HT1080 (cell line): Measurements from ENCODE around the gene SDF2L1. TPM values are rescaled to one million over a fixed set of nuclear protein-coding genes. Genes with fewer than 3 reads are reported as not detected.

ENCODE experiments used
- DNase-seq: peaks from one replicate; pipeline ENCODE4 v3.0.0-alpha.2; 2015; ENCODE audit warnings: low read depth
- total RNA-seq: library from RNA; depleted of rRNA; stranded (reverse); fragments of >200 nt; shearing (Covaris generic); gene quantifications from 2 replicates; pipeline ENCODE4 v1.2.3, GENCODE V29; 2014

SDF2L1 gene
- total RNA-seq, 1 experiment from 2014 or later = 51.7 TPM

DNA sequence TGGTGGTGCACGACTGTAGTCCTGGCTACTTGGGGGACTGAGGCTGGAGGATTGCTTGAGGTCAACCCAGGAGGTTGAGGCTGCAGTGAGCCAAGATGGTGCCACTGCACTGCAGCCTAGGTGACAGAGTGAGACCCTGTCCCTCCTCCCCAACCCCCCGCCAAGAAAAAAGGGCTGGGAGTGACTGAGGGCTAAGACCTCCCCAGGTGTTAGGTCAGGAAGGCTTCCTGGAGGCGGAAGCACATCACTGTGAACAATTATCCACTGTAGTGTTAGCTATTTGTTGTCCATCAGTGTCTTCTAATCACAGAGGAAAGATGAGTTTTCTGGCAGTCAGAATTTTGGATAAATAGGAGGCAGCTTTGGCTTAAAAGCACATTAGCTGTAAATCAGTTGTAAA is 21.1 kb upstream of the SDF2L1 start:
- no peak for DNase-seq

DNA sequence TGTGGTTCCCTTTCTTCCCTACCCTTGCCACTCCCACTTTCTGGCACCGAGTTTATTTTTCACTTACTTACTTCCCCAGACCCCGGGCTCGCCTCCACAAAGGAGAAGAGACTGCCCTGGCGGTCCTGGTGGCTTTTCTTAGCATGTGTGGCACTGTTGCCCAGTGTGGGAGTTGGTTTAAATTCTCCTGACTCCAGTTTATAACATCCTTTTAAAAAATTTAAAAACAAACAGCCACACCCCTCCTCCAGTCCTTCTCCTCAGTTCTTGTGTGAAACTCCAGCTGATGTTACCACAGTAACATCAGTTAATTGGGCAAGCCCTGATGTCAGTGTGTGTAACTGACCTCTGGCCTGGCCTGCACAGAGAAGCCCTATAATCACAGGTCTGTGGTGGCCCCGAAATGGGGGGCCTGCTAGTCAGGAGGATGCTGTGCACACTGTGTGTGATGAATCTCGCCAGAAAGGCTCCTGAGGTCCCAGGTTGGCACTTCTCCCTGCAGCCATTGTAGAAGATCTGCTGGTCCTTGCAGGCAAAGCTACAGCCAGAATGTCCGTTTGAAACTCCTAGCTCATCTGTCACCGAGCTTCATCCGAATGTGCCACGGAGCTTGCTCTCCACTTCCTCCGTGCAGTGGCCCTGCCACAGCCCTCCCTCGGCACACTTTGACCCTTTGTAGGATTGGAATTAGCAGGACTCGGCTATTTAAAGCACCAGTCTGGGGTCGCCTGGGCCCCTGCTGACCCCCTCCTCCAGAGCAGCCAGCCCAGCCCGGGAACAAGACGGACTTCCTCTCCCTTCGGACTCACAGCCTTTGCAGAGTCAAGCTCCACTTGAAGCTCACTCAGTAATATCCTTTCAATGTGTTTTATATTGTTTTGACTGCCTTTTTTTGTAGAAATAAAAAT is 19.8 kb upstream of the SDF2L1 start:
- DNase-seq = no peak

- no peak for DNase-seq
Observed at GRCh38 chr22:21622919-21623647, 19.0 kb upstream of the SDF2L1 start.

GRCh38 chr22:21623648-21623970 is 18.5 kb upstream of the SDF2L1 start:
- no peak for DNase-seq

- DNase-seq = no peak
Observed at GRCh38 chr22:21624120-21624879, 17.8 kb upstream of the SDF2L1 start.

DNA sequence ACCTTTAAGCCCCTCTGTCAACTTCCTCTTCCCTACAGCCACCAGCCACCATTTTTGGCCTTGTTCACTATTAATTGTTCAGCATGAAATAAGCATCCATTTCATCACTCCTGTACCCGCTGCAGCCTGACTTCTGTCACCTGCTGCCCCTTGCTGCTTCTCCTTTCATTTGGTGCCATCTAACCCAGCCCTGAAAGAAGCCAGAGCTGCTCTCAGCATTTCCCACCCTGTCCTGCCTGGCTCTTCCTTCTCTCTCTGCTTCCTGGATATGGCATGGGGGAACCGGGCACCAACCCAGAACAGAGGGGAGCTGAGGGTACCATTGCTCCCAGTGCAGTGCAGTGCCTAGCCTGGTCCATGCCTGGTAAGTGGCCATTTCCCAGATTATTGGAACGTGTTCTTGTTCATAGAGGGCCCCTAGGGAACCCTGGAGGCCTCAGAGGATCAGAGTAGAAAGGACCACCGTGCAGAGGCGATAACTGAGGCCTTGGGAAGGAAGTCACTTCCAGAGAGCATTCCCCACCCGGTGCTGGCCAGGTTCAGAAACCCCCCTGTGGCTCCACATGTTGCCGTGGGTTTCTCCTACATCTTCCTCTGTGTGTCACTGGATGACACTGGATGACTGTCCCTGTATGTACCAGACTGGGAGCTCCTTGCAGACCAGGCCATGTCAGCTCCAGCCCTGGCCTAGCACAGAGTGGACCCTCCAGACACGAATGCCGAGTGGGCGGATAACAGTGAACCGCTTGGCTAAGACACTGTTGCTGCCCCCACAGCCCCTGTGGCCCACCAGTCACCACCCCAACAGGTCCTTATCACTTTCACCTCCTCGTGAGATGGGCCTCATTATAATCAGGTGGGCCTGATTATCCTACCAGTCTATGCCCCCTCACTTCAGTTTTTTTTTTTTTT is 17.0 kb upstream of the SDF2L1 start:
- DNase-seq = no peak

DNA sequence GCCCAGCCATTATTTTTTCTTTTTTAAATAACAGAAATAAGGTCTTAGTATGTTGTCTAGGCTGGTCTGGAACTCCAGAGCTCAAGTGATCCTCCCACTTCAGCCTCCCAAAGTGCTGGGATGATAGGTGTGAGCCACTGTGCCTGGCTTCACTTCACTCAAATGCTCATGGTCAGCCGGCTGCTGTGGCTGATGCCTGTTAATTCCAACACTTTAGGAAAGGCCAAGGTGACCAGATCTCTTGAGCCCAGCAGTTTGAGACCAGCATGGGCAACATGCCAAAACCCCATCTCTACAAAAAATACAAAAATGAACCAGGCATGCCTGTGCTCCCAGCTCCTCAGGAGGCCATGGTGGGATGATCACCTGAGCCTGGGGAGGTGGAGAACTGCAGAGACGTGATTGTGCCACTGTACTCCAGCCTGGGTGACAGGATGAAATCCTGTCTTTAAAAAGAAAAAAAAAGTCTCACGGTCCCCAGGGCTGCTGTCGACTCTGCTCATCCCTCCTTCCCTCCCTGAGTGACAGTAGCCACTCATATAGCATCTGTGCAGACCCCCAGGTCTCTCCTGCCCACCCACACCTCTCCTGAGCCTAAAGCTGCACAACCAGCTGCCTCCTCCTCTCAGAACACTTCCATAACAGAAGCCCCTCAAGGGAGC is 15.9 kb upstream of the SDF2L1 start:
- DNase-seq = no peak

GRCh38 chr22:21626735-21627469 is 15.2 kb upstream of the SDF2L1 start:
- DNase-seq = no peak

DNA sequence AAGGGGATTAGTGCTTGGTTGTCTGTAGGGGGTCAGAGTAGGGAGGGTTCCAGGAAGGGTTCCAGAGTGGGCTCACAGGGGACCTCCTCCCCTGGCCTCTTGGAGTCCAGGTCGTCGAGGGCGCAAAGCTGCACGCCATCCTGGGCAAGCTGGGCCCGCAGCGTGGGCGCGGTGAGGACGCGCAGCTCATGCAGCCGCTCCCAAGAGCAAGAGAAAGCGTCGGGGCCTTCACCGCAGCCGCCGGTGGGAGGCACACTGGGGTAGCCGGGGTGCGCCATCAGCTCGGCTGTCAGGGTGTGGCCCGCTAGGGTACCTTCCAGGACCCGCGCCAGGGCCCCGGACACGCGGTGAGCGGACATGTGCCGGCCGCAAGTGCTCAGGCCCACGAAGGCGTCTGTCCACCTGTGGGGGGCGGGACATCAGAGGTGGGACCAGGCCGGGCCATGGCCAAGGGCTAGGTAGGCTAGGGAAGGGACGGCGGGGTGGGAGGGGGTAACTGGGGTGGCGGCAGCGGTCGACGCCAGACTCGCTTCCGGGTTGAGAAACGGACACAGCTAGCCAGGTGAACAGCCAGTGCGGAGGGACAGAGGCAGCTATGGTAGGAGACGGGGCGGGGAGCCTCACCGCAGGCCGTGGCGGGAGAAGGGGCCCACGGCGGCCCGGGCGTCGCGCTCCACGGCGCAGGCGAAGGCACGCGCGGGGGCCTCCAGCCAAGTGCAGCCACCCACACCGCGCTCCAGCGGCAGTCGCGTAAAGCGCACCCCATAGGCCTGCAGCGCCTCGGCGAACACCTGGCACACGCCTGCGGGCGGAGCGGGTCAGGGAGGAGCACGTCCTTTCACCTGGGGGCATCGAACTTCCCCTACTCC is 13.5 kb upstream of the SDF2L1 start:
- DNase-seq = no peak

GRCh38 chr22:21629255-21630149 is 12.6 kb upstream of the SDF2L1 start, which contains the start of gene YDJC:
YDJC (minus strand) TSS chr22:21630022; CDS start chr22:21630014, 8 bp downstream.
- DNase-seq = peak; percentile 85

DNA sequence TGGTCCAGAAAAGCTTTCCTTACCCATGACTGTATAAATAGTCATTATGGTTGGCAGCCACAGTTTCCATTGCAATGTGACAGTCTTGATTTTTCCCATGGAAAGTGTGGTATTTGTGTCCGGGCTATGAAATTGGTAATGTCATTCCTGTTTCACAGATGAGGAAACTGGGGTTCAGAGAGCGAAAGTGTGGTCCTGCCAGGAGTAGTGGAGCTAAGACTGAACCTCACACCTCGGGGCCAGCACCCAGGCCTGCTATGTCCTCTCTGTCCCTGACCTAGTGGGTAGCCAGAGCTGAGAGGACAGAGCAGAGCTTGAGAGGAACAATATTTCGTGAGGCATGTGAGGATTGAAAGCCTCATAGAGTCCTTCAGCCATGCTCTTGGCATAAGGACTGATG is 11.1 kb upstream of the SDF2L1 start:
- DNase-seq = no peak

- peak; percentile 29 for DNase-seq
Observed at GRCh38 chr22:21632237-21632895, 9.7 kb upstream of the SDF2L1 start, which contains the start of gene CCDC116. CCDC116 (plus strand) TSS chr22:21632760; CDS start chr22:21633182, 422 bp downstream.

GRCh38 chr22:21632931-21633330 is 9.2 kb upstream of the SDF2L1 start:
- no peak for DNase-seq

- DNase-seq = no peak
Observed at GRCh38 chr22:21633481-21633880, 8.6 kb upstream of the SDF2L1 start.

- no peak for DNase-seq
Observed at GRCh38 chr22:21634081-21634480, 8.0 kb upstream of the SDF2L1 start.

DNA sequence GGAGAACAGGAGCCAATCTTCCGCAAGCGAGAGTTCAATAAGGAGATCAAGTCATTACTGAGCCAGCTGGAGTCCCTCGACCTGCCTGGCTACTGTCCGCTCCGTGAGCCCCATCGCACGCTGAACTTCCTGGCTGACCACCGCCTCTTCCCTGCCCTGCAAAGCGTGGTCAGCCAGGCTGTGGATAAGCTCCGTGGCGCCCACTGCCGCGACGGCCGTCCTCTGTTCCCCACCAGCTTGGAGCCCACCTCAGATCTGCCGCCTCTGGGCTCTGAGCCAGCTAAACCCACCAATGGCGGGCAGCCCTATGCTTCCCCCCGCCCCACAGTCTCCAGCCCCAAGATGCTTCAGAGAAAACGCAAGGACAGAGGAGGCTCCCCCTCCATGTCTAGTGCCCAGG is 7.3 kb upstream of the SDF2L1 start:
- no peak for DNase-seq
